Measurements from ENCODE around the gene CATSPER1.
A peak's percentile ranks its signal among the peaks of the same experiment; 100 is the strongest.

CATSPER1 gene

DNA sequence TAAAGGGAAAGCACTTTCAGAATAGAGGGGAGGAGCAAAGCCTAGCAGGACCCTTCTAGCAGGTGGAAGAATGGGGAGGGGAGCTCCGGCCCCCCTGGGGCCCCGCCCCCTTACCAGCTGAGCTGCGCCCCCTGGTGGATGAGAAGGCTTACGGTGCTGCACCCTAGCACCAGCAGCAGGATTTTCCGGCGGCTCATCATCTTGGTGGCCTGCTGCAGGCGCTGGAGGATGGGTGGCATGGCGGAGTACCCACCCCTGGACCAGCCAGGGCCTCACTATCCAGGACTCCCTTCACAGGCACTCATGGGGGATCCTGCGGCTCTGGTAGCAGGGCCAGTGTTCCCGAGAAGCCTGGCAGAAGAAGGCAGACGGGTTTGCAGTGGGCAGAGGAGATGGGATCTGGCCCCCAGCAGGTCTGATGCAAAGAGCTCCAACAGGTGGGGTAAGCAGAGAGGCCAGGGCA lies 18.9 kb upstream of the CATSPER1 start:
- Histone ChIP-seq H2BK120ac (ENCODE audit: low read depth, low read length) (no peak overlapping the region), H4K8ac (ENCODE audit: low read depth, low read length) (no peak overlapping the region), H2BK12ac (ENCODE audit: low read length) (peak overlapping the region; percentile 79), H3K4me1 (ENCODE audit: control insufficient read depth in 2 of 2, insufficient read depth in 1 of 2, low read depth in 1 of 2, low read length in 2 of 2) (peaks cover 9 to 15% of the 10 kb centered on the region in 2 donors), H3K4ac (ENCODE audit: low read length) (no peak overlapping the region), H3K18ac (ENCODE audit: low read length) (peak overlapping the region; percentile 72), H3K27ac (replicated peaks; ENCODE audit: low read length) (no peak overlapping the region), H2AK5ac (ENCODE audit: low read depth, low read length) (peak overlapping the region; percentile 23), H3K36me3 (replicated peaks in 1 of 2; ENCODE audit: control insufficient read depth in 2 of 2, insufficient read depth in 2 of 2, low read length in 2 of 2) (peaks cover 0 to 25% of the 10 kb centered on the region in 2 donors), H3K9ac (ENCODE audit: low read depth, low read length, poor library complexity) (peak overlapping the region; percentile 32), H3K79me1 (ENCODE audit: low read depth, low read length) (peaks cover 11% of the 10 kb centered on the region), H3K4me2 (ENCODE audit: insufficient read depth, low read length, poor library complexity, severe bottlenecking) (no peak overlapping the region), H2BK15ac (ENCODE audit: low read length) (peak overlapping the region; percentile 30), H3K27me3 (ENCODE audit: control insufficient read depth in 3 of 3, insufficient read depth in 3 of 3, low read depth in 1 of 3, low read length in 3 of 3) (no peaks in the 10 kb centered on the region), H2BK5ac (ENCODE audit: low read length) (peak overlapping the region; percentile 68), H3K4me3 (ENCODE audit: low read length in 2 of 2) (no peak overlapping the region), H2AFZ (ENCODE audit: low read length) (peak overlapping the region; percentile 67), H3K14ac (ENCODE audit: low read length) (no peak overlapping the region), H4K91ac (ENCODE audit: low read depth, low read length, poor library complexity) (no peak overlapping the region), H3K23ac (ENCODE audit: low read depth, low read length, poor library complexity) (peak overlapping the region; percentile 9), H3K9me3 (replicated peaks in 1 of 2; ENCODE audit: control insufficient read depth in 2 of 2, insufficient read depth in 1 of 2, low read depth in 1 of 2, low read length in 2 of 2) (no peaks in the 10 kb centered on the region)
- WGBS, 2 donors (ENCODE audit: extremely low coverage in 2 of 2, insufficient read length in 2 of 2, insufficient replicate concordance in 1 of 2), result no CpG with 5 or more reads among the region's 11 CpGs
- DNase-seq (ENCODE audit: low spot score), result peak; percentile 77

DNA sequence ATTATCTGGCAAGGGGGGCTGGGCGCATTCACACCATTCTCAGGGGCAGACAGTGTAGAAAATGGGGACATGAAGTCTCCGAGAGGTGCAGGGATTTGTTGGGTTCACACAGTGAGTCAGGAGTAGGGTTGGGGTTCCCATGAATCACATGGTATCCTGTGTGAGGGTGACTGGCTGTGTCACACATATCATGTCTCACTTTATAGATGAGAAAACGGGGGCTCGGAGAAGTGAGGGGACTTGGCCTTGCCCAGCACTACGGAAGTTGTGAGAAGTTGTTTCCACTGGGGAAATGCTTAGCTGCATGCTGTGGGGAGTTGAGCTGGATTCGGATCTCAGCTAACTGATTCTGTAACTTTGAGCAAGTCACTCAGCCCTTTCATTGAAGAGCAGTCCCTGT lies 18.5 kb upstream of the CATSPER1 start:
- H3K23ac ChIP-seq (ENCODE audit: low read depth, low read length, poor library complexity), result no peak overlapping the region
- H3K4me1 ChIP-seq (ENCODE audit: control insufficient read depth in 2 of 2, insufficient read depth in 1 of 2, low read depth in 1 of 2, low read length in 2 of 2), result peaks cover 9 to 15% of the 10 kb centered on the region in 2 donors
- no peak overlapping the region for H3K4me3 ChIP-seq (ENCODE audit: low read length in 2 of 2)
- H3K27ac ChIP-seq (replicated peaks; ENCODE audit: low read length), result no peak overlapping the region
- no peaks in the 10 kb centered on the region for H3K9me3 ChIP-seq (replicated peaks in 1 of 2; ENCODE audit: control insufficient read depth in 2 of 2, insufficient read depth in 1 of 2, low read depth in 1 of 2, low read length in 2 of 2)
- H2BK15ac ChIP-seq (ENCODE audit: low read length), result no peak overlapping the region
- no peak overlapping the region for H2BK5ac ChIP-seq (ENCODE audit: low read length)
- no peak for DNase-seq (ENCODE audit: low spot score)
- H2AK5ac ChIP-seq (ENCODE audit: low read depth, low read length), result no peak overlapping the region
- H3K36me3 ChIP-seq (replicated peaks in 1 of 2; ENCODE audit: control insufficient read depth in 2 of 2, insufficient read depth in 2 of 2, low read length in 2 of 2), result peaks cover 0 to 25% of the 10 kb centered on the region in 2 donors
- H2BK120ac ChIP-seq (ENCODE audit: low read depth, low read length), result no peak overlapping the region
- H3K18ac ChIP-seq (ENCODE audit: low read length), result no peak overlapping the region
- H4K8ac ChIP-seq (ENCODE audit: low read depth, low read length), result no peak overlapping the region
- H3K27me3 ChIP-seq (ENCODE audit: control insufficient read depth in 3 of 3, insufficient read depth in 3 of 3, low read depth in 1 of 3, low read length in 3 of 3), result no peaks in the 10 kb centered on the region
- H2BK12ac ChIP-seq (ENCODE audit: low read length), result no peak overlapping the region
- H3K14ac ChIP-seq (ENCODE audit: low read length), result no peak overlapping the region
- H3K9ac ChIP-seq (ENCODE audit: low read depth, low read length, poor library complexity), result no peak overlapping the region
- no CpG with 5 or more reads among the region's 6 CpGs for WGBS, 2 donors (ENCODE audit: extremely low coverage in 2 of 2, insufficient read length in 2 of 2, insufficient replicate concordance in 1 of 2)
- H4K91ac ChIP-seq (ENCODE audit: low read depth, low read length, poor library complexity), result no peak overlapping the region
- peak overlapping the region; percentile 67 for H2AFZ ChIP-seq (ENCODE audit: low read length)
- H3K79me1 ChIP-seq (ENCODE audit: low read depth, low read length), result peaks cover 11% of the 10 kb centered on the region
- no peak overlapping the region for H3K4ac ChIP-seq (ENCODE audit: low read length)
- H3K4me2 ChIP-seq (ENCODE audit: insufficient read depth, low read length, poor library complexity, severe bottlenecking), result no peak overlapping the region

DNA sequence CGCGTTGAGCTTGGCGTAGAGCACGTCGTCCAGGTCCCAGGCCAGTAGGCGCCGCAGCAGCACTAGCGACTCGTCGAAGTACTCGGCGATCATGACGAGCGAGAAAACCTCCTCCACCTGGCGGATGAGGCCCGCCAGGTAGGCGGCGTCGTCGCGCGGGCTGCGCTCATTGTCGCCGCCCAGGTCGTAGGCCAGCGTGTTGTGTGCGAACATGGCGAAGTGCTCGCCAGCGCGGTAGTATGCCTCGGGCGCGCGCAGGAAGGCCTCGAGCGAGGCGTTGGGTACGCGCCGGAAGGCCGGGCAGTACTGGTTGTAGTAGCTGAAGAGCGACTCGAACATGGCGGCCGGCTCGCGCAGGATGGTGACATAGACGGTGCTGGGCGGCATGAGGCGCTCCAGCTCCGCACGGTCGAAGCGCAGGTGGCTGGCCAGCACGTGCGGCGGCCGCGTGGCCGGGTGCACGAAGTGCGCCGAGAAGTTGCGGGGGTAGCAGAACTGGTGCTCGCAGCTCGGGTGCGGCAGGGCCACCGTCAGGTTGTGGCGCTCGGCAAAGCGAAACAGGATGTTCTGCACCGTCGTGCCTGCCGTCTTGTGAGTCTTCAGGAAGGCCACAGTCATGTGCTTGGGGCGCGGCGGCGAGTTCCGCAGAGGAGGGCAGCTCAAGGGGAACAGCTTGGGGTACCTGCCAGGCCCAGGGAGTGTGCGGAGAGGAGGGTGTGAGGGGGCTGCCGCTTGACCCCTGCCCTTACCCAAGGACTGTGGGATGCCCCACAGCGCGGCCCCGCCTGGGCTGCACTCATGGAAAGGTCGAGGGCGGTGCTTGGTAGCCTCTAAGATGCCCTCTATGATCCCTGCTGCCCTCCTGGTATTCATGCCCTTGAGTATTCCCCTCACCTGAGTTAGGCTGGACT lies 17.0 kb upstream of the CATSPER1 start:
- Histone ChIP-seq H2BK12ac (ENCODE audit: low read length) (no peak overlapping the region), H3K27ac (replicated peaks; ENCODE audit: low read length) (no peak overlapping the region), H3K4me3 (ENCODE audit: low read length in 2 of 2) (peak overlapping the region in 1 of 2 donors; percentile 29), H3K18ac (ENCODE audit: low read length) (no peak overlapping the region), H2BK15ac (ENCODE audit: low read length) (no peak overlapping the region), H4K91ac (ENCODE audit: low read depth, low read length, poor library complexity) (no peak overlapping the region), H3K14ac (ENCODE audit: low read length) (no peak overlapping the region), H3K4ac (ENCODE audit: low read length) (no peak overlapping the region), H3K4me1 (ENCODE audit: control insufficient read depth in 2 of 2, insufficient read depth in 1 of 2, low read depth in 1 of 2, low read length in 2 of 2) (peaks cover 5 to 9% of the 10 kb centered on the region in 2 donors), H3K4me2 (ENCODE audit: insufficient read depth, low read length, poor library complexity, severe bottlenecking) (no peak overlapping the region), H3K79me1 (ENCODE audit: low read depth, low read length) (peaks cover 11% of the 10 kb centered on the region), H2AK5ac (ENCODE audit: low read depth, low read length) (no peak overlapping the region), H2AFZ (ENCODE audit: low read length) (no peak overlapping the region), H4K8ac (ENCODE audit: low read depth, low read length) (no peak overlapping the region), H2BK120ac (ENCODE audit: low read depth, low read length) (no peak overlapping the region), H3K9ac (ENCODE audit: low read depth, low read length, poor library complexity) (no peak overlapping the region), H3K23ac (ENCODE audit: low read depth, low read length, poor library complexity) (peak overlapping the region; percentile 51), H3K27me3 (ENCODE audit: control insufficient read depth in 3 of 3, insufficient read depth in 3 of 3, low read depth in 1 of 3, low read length in 3 of 3) (no peaks in the 10 kb centered on the region), H2BK5ac (ENCODE audit: low read length) (no peak overlapping the region), H3K9me3 (replicated peaks in 1 of 2; ENCODE audit: control insufficient read depth in 2 of 2, insufficient read depth in 1 of 2, low read depth in 1 of 2, low read length in 2 of 2) (peaks cover 0 to 2% of the 10 kb centered on the region in 2 donors), H3K36me3 (replicated peaks in 1 of 2; ENCODE audit: control insufficient read depth in 2 of 2, insufficient read depth in 2 of 2, low read length in 2 of 2) (peaks cover 0 to 27% of the 10 kb centered on the region in 2 donors)
- DNase-seq (ENCODE audit: low spot score), result no peak
- no CpG with 5 or more reads among the region's 88 CpGs for WGBS, 2 donors (ENCODE audit: extremely low coverage in 2 of 2, insufficient read length in 2 of 2, insufficient replicate concordance in 1 of 2)

DNA sequence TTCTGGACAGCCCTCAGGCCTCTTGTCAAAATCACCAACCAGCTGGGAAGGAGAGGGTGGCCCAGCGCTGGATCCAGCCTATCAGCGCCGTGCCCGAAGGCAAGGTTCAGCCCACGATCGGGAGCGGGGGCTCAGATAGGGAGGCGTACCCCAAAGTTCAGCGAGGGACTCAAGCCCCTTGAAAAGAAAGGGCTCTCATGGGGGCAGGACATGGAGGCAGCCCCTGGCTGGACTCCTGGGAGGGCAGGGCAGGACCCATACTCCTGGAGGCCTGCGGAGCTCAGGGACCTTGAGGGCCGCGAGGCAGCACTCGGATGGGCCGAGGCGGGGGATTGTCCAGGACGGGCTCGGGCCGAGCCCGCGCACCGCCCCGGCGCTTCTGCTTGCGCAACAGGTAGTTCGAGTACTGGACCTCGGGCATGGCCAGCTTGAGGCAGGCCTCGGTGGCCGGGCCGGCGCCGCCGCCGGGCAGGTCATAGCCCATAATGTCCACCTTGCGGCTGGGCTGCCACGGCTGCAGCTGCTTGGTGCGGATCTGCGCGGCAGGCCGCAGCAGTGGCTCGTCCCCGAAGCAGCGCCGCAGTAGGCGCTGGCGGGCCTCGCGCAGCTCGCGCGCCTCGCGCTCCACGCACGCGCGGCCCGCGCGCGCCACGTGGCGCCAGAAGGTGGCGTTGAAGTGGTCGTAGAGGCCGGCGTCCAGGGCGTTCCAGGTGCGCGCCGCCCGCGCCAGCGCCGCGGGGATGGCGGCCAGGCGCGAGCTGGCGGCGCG lies 16.1 kb upstream of the CATSPER1 start:
- peaks cover 4 to 5% of the 10 kb centered on the region in 2 donors for H3K4me1 ChIP-seq (ENCODE audit: control insufficient read depth in 2 of 2, insufficient read depth in 1 of 2, low read depth in 1 of 2, low read length in 2 of 2)
- no peak overlapping the region for H3K18ac ChIP-seq (ENCODE audit: low read length)
- H2BK5ac ChIP-seq (ENCODE audit: low read length), result no peak overlapping the region
- H2BK120ac ChIP-seq (ENCODE audit: low read depth, low read length), result no peak overlapping the region
- no CpG with 5 or more reads among the region's 81 CpGs for WGBS, 2 donors (ENCODE audit: extremely low coverage in 2 of 2, insufficient read length in 2 of 2, insufficient replicate concordance in 1 of 2)
- H3K14ac ChIP-seq (ENCODE audit: low read length), result no peak overlapping the region
- no peak overlapping the region for H3K4me2 ChIP-seq (ENCODE audit: insufficient read depth, low read length, poor library complexity, severe bottlenecking)
- no peak overlapping the region for H4K8ac ChIP-seq (ENCODE audit: low read depth, low read length)
- H3K9ac ChIP-seq (ENCODE audit: low read depth, low read length, poor library complexity), result no peak overlapping the region
- no peak overlapping the region for H2BK12ac ChIP-seq (ENCODE audit: low read length)
- H3K23ac ChIP-seq (ENCODE audit: low read depth, low read length, poor library complexity), result no peak overlapping the region
- no peak for DNase-seq (ENCODE audit: low spot score)
- no peak overlapping the region for H2BK15ac ChIP-seq (ENCODE audit: low read length)
- no peak overlapping the region for H4K91ac ChIP-seq (ENCODE audit: low read depth, low read length, poor library complexity)
- no peak overlapping the region for H2AK5ac ChIP-seq (ENCODE audit: low read depth, low read length)
- H3K27ac ChIP-seq (replicated peaks; ENCODE audit: low read length), result no peak overlapping the region
- H2AFZ ChIP-seq (ENCODE audit: low read length), result no peak overlapping the region
- no peak overlapping the region for H3K4me3 ChIP-seq (ENCODE audit: low read length in 2 of 2)
- no peak overlapping the region for H3K4ac ChIP-seq (ENCODE audit: low read length)
- H3K36me3 ChIP-seq (replicated peaks in 1 of 2; ENCODE audit: control insufficient read depth in 2 of 2, insufficient read depth in 2 of 2, low read length in 2 of 2), result peaks cover 0 to 27% of the 10 kb centered on the region in 2 donors
- H3K79me1 ChIP-seq (ENCODE audit: low read depth, low read length), result peaks cover 9% of the 10 kb centered on the region
- H3K9me3 ChIP-seq (replicated peaks in 1 of 2; ENCODE audit: control insufficient read depth in 2 of 2, insufficient read depth in 1 of 2, low read depth in 1 of 2, low read length in 2 of 2), result peaks cover under 1 to 2% of the 10 kb centered on the region in 2 donors
- H3K27me3 ChIP-seq (ENCODE audit: control insufficient read depth in 3 of 3, insufficient read depth in 3 of 3, low read depth in 1 of 3, low read length in 3 of 3), result no peaks in the 10 kb centered on the region
